CD1c-positive myeloid dendritic cell (primary cell): ENCODE results near the gene HOXA3.

Experiments
- DNase-seq: peaks from one replicate; pipeline ENCODE4 v3.0.0-alpha.2; 2016; ENCODE audit errors: extremely low spot score

HOXA3 gene

GRCh38 chr7:27151931-27152815, at the start of gene HOXA3:
HOXA3 (minus strand) TSS chr7:27152583; CDS start chr7:27110640, 41,943 bp downstream.
- DNase-seq: no peak

- DNase-seq: no peak
Measured at GRCh38 chr7:27201580-27202017, 49.2 kb upstream of the HOXA3 start.

DNA sequence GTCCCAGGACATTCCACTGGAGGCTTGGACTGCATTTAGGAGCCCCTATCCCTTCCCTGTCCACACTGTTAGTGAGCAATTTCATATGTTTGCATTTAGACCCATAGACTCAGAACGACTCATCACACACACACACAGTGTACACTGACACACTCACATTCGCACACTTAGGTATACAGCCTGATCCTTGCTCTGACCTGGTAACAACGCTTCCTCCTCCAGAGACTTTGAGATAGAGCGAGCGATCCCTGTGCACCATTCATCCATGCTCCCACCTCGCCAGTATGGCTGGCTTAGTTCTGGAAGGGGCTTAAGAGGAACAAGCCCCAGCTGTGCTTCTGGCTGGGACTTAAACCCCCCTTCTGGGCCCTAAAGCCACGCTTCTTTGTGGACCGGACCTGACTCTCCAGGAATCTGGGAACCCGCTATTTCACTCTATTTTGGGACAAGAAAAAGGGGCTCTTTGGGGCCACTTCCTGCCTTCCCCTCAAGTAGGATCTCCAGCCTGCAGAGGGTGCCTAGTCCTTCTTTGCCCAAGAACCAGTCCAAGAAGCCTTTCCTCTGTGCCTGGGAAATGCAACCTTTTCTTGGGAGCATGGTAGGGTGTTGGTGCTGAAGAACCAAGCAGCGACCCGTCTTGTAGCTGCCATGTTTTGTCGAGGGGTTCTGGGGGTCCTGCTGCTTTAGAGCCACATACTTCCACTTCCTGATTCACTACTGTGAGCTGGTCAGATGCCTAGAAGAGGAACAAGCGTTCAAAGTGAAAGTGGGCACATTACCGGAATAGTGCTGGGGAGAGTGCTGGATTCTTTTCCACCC, 48.6 kb upstream of the HOXA3 start:
- DNase-seq: peak; percentile 69

DNA sequence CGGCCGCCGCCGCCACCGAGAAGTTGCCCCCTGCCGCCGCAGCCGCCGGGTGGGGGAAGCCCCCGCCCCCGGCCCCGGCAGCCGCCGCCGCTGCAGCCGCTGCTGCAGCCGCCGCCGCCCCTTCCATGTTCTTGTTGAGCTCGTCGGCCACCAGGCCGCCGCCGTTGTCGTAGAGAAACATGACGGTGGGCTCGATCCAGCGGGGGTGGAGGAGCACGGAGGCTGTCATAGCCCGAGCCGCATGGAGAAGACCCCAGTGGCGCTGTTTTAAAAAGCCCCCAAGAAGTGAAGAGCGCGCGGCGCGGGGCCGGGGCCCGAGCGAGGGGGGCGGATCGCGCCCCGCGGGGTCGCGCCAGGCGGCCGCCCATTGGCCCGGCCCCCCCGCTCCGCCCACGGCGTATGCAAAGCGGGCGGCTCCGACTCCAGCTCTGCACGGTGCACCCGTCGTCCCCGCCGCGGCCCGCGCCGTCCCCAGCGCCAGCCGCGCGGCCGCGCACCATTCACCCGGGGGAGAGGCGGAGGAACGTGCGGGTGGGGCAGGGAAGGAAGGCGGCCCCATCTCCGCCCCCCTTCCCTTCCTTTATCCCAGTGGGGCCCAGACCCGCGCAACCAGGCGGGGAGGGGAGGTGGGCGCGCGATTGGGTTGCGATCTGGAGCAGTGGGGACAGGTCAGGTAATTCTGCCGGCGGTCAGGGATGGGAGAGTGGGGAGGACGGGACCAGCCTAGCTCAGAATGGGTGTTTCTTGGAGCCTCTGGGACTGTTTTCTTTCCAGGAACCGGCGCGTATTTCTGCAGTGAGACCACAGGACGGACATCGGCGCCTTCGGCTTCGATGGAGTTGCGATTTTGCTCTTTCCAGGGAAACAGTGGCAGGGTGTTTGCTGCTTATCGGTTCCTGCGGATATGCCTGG, 47.7 kb upstream of the HOXA3 start, which contains the start of gene HOXA13:
TSS of gene HOXA13 (minus strand) at position 243 of the 912 bp plus-strand sequence. CDS start at position 229, 14 bp downstream.
- DNase-seq: no peak

GRCh38 chr7:27198871-27199801, 46.8 kb upstream of the HOXA3 start:
- no peak for DNase-seq

- no peak for DNase-seq
Measured at GRCh38 chr7:27198138-27198841, 45.9 kb upstream of the HOXA3 start.

GRCh38 chr7:27197137-27198042, 45.0 kb upstream of the HOXA3 start:
- no peak for DNase-seq

DNA sequence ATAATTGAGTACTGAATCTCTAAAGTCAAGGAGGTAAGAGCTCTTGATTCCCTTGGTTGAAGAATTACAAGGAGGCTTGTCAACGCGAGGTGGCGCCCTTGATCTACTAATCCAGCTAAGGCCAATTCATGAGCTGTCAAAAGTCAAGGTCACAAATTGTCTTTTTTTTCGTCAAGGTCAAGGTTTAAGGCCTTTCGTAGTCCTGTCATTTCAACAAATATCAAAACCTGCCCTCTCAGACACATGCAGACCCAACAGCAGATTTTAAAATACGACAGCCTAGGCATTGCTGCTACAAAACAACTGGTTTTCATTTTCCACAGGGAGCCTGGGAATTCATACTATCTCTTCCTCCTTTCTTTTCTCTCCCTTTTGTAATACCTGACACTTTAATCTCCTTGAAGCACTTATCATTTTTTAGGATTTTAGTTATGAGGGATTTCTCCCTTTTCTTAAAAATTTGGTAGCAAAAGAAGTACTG, 43.9 kb upstream of the HOXA3 start:
- DNase-seq: peak; percentile 85

- DNase-seq: no peak
Measured at GRCh38 chr7:27194686-27195379, 42.5 kb upstream of the HOXA3 start.

DNA sequence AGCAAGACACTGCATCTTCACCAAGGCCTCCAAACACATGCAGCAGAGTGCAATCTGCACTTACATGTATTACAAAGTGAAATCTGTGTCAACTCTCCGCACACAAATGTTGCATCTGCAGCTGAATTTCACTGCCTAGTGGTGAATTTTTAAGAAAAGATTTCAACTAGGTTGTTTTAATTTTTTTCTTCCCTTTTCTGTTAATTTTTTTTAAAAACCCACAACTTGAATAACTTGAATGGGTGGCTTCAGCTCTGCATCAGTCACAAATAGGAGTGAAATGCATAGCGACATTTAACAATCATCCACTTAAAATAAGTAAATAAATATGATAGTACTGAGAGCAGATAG, 41.6 kb upstream of the HOXA3 start:
- DNase-seq: no peak

DNA sequence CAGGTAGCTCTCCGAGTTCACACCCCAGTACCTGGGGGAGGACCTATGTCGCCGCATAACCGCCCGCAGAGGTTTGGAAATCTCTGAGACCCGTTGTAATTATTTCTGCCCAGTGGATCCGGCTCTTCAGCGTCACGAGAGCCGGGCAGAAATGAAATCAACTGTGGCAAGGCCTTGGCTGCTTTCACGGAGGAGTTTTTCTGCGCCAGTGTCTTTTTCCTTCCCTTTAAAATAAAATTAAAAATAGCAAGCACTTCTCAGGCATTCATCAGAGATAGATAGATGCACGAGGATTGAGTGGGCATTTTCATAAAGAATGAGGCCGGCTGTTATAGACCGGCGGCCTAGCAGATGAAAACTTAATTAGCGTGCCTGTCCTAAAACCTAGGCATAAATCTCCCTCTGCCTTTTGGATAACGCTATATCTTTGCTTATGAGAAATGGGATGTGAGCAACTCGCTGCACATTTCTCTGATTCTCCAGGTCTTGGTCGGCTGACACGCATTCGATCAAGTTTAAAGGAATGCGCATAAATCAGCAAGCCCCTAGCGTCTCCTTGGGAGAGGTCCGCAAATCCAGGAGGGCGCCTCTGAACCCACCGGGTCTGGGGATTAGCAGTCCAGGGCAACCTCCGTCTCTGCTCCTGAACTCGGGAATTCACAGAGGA, 41.1 kb upstream of the HOXA3 start:
- DNase-seq: no peak

DNA sequence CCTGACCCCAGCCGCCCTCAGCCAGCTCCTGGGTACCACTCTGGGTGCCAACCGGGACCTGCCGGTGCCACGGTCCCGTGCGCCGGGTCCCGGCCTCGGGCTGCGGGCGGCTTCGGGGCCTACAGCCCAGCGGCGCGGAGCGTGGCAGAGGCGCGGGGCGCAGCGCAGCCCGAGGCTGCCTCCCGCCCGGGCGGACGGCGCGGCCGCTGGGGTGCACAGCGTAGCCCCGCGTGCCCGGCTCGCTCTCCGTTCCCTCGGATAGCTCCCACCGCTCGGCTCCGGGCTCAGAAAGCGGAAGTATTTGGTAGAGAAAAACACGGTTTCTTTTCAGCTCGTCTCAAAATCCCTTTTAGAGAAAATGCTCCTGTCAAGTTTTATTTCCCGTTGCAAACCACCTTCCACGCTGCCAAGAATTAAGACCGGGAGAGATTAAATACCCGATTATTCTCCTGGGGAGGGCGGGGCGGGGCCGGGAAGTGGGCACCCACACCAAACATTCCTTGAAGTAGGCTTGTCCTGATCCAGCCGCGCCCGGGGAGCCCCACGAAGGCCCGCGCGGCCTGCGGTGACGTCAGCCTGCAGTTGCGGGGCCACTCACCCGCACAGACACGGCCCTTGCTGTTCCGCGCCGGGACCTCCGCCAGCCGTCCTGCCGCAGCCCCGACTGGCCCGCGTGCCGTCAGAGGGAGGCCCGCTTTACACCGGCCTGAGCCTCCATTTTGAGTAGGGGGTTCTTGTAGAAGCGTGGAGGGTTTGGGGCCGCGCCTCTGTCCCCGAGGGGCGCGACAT, 40.4 kb upstream of the HOXA3 start:
- DNase-seq: peak; percentile 79

- DNase-seq: no peak
Measured at GRCh38 chr7:27191833-27192545, 39.6 kb upstream of the HOXA3 start.

- DNase-seq: no peak
Measured at GRCh38 chr7:27191161-27191731, 38.9 kb upstream of the HOXA3 start.

GRCh38 chr7:27189997-27190748, 37.8 kb upstream of the HOXA3 start:
- DNase-seq: no peak
